A549 treated with AZD2906 at 1 μM for 4 hours (cell line): ENCODE measurements around the gene CERS5. TPM values are rescaled to one million over a fixed set of nuclear protein-coding genes. Genes with fewer than 3 reads are reported as not detected.

Source experiments
- total RNA-seq: library from RNA; stranded (reverse); fragments of 200-300 nt; extraction: Qiagen RNA extraction; gene quantifications from 5 replicates; pipeline ENCODE4 v1.2.3, GENCODE V29; 2022

Gene CERS5
- total RNA-seq: 26.4 to 28.7 TPM (median 26.8 TPM) in 5 replicates

GRCh38 chr12:50167049-50167828 is at the start of gene CERS5:
CERS5 (minus strand) TSS chr12:50167369; CDS start chr12:50167297, 72 bp downstream.

GRCh38 chr12:50111693-50112455 is 55.3 kb downstream of the CERS5 start, which contains the start of gene COX14:
COX14 (plus strand) TSS chr12:50112236; CDS start chr12:50120044, 7,808 bp downstream.

GRCh38 chr12:50103767-50104321 is 63.3 kb downstream of the CERS5 start, which contains the start of gene GPD1:
GPD1 (plus strand) TSS chr12:50104008; CDS start chr12:50104051, 43 bp downstream.

GRCh38 chr12:50084775-50085614 is 82.2 kb downstream of the CERS5 start, which contains the start of gene SMARCD1:
SMARCD1 (plus strand) TSS chr12:50085342; CDS start chr12:50085370, 28 bp downstream.

Other genes with a start within 250 kb of the CERS5 start
- not detected in 5 replicates for gene AQP2, start 216.6 kb downstream of the CERS5 start, total RNA-seq
- gene AQP5, start 205.5 kb downstream of the CERS5 start, total RNA-seq: not detected in 5 replicates
- not detected in 5 replicates for gene AQP6, start 194.4 kb downstream of the CERS5 start, total RNA-seq
- gene RACGAP1, start 141.9 kb downstream of the CERS5 start, total RNA-seq: 70.1 to 96.3 TPM (median 77.2 TPM) in 5 replicates
- gene ASIC1, start 109.8 kb downstream of the CERS5 start, total RNA-seq: 4.3 to 6.1 TPM (median 5.0 TPM) in 5 replicates
- 63.8 to 78.3 TPM (median 65.4 TPM) in 5 replicates for gene SMARCD1, start 82.0 kb downstream of the CERS5 start, total RNA-seq
- 0.09 to 0.32 TPM (median 0.14 TPM) in 5 replicates for gene GPD1, start 63.4 kb downstream of the CERS5 start, total RNA-seq
- gene COX14, start 55.1 kb downstream of the CERS5 start, total RNA-seq: 66.0 to 81.1 TPM (median 71.3 TPM) in 5 replicates
- gene LIMA1, start 116.2 kb upstream of the CERS5 start, total RNA-seq: 4.4 to 7.9 TPM (median 5.1 TPM) in 5 replicates
- not detected in 5 replicates for gene FAM186A, start 229.2 kb upstream of the CERS5 start, total RNA-seq
- gene LARP4, start 233.5 kb upstream of the CERS5 start, total RNA-seq: 34.5 to 48.9 TPM (median 40.0 TPM) in 5 replicates